ENCODE measurements around the gene BTBD10. TPM values are rescaled to one million over a fixed set of nuclear protein-coding genes. Genes with fewer than 3 reads are reported as not detected.

BTBD10 gene
- total and polyA plus RNA-seq, 2 experiments from 2014 or later = 21.3 to 44.1 TPM

GRCh38 chr11:13339195-13340153 lies 123.5 kb downstream of the BTBD10 start:
- 63% methylated on average over 11 of the region's 11 CpGs for WGBS (ENCODE audit: low lambda C conversion rate, missing lambda C conversion rate)
- Histone ChIP-seq H3K4me1 (ENCODE audit: insufficient read depth) (peaks cover 4% of the 10 kb centered on the region), H3K27ac (no peak overlapping the region), H3K4me3 (no peak overlapping the region), H3K36me3 (replicated peaks; ENCODE audit: insufficient read depth, low read depth) (no peaks in the 10 kb centered on the region), H3K27me3 (no peaks in the 10 kb centered on the region), H4K20me1 (ENCODE audit: insufficient read depth, poor library complexity, severe bottlenecking) (no peaks in the 10 kb centered on the region), H3K79me2 (no peaks in the 10 kb centered on the region), H2AFZ (no peak overlapping the region), H3K9me3 (ENCODE audit: low read depth) (no peaks in the 10 kb centered on the region), H3K4me2 (no peak overlapping the region), H3K9me2 (replicated peaks; ENCODE audit: insufficient read depth) (no peaks in the 10 kb centered on the region)
- TF ChIP-seq CTCF (IDR thresholded peaks at IDR 0.05; ENCODE audit: poor library complexity) (no peak), EZH2 (IDR thresholded peaks at IDR 0.05; ENCODE audit: borderline replicate concordance) (no peak), EZH2phosphoT487 (IDR thresholded peaks at IDR 0.05; ENCODE audit: low read depth, severe bottlenecking, unreplicated experiment) (no peak)
- peak; percentile 31 for DNase-seq (ENCODE audit: low spot score)

- H3K9me2 ChIP-seq (replicated peaks; ENCODE audit: insufficient read depth) = no peaks in the 10 kb centered on the region
- peaks cover 4% of the 10 kb centered on the region for H3K4me1 ChIP-seq (ENCODE audit: insufficient read depth)
- no peaks in the 10 kb centered on the region for H3K9me3 ChIP-seq (ENCODE audit: low read depth)
- no peak for DNase-seq (ENCODE audit: low spot score)
- H3K27me3 ChIP-seq = no peaks in the 10 kb centered on the region
- H3K4me2 ChIP-seq = peak overlapping the region; percentile 11
- no peak overlapping the region for H3K4me3 ChIP-seq
- no peak for TF ChIP-seq EZH2phosphoT487 (IDR thresholded peaks at IDR 0.05; ENCODE audit: low read depth, severe bottlenecking, unreplicated experiment)
- TF ChIP-seq CTCF (IDR thresholded peaks at IDR 0.05; ENCODE audit: poor library complexity) = no peak
- TF ChIP-seq EZH2 (IDR thresholded peaks at IDR 0.05; ENCODE audit: borderline replicate concordance) = no peak
- H4K20me1 ChIP-seq (ENCODE audit: insufficient read depth, poor library complexity, severe bottlenecking) = no peaks in the 10 kb centered on the region
- H3K36me3 ChIP-seq (replicated peaks; ENCODE audit: insufficient read depth, low read depth) = no peaks in the 10 kb centered on the region
- WGBS (ENCODE audit: low lambda C conversion rate, missing lambda C conversion rate) = 85% methylated on average over 9 of the region's 9 CpGs
- no peaks in the 10 kb centered on the region for H3K79me2 ChIP-seq
- H2AFZ ChIP-seq = no peak overlapping the region
- H3K27ac ChIP-seq = no peak overlapping the region
Measured at GRCh38 chr11:13338427-13339069, 124.5 kb downstream of the BTBD10 start.

- no peak overlapping the region for H2AFZ ChIP-seq
- TF ChIP-seq EZH2 (IDR thresholded peaks at IDR 0.05; ENCODE audit: borderline replicate concordance) = no peak
- no peak for TF ChIP-seq CTCF (IDR thresholded peaks at IDR 0.05; ENCODE audit: poor library complexity)
- TF ChIP-seq EZH2phosphoT487 (IDR thresholded peaks at IDR 0.05; ENCODE audit: low read depth, severe bottlenecking, unreplicated experiment) = no peak
- no peaks in the 10 kb centered on the region for H3K79me2 ChIP-seq
- H3K9me3 ChIP-seq (ENCODE audit: low read depth) = no peaks in the 10 kb centered on the region
- H3K9me2 ChIP-seq (replicated peaks; ENCODE audit: insufficient read depth) = no peaks in the 10 kb centered on the region
- H3K27ac ChIP-seq = no peak overlapping the region
- no peak for DNase-seq (ENCODE audit: low spot score)
- no peaks in the 10 kb centered on the region for H4K20me1 ChIP-seq (ENCODE audit: insufficient read depth, poor library complexity, severe bottlenecking)
- H3K36me3 ChIP-seq (replicated peaks; ENCODE audit: insufficient read depth, low read depth) = no peaks in the 10 kb centered on the region
- WGBS (ENCODE audit: low lambda C conversion rate, missing lambda C conversion rate) = 61% methylated on average over 5 of the region's 5 CpGs
- no peaks in the 10 kb centered on the region for H3K27me3 ChIP-seq
- peak overlapping the region; percentile 11 for H3K4me2 ChIP-seq
- H3K4me1 ChIP-seq (ENCODE audit: insufficient read depth) = peaks cover 9% of the 10 kb centered on the region
- H3K4me3 ChIP-seq = no peak overlapping the region
Measured at GRCh38 chr11:13338019-13338426, 125.0 kb downstream of the BTBD10 start.

Other genes starting within 250 kb of the BTBD10 start
- gene BMAL1, start 185.4 kb downstream of the BTBD10 start, total RNA-seq = 8.7 and 19.3 TPM in 2 replicates
- 6.1 and 12.7 TPM in 2 replicates for gene BMAL1, start 185.4 kb downstream of the BTBD10 start, polyA plus RNA-seq
- gene PTH, start 32.8 kb upstream of the BTBD10 start, total RNA-seq = 1.4 TPM in 1 of 2 replicates, not detected in the other
- gene PTH, start 32.8 kb upstream of the BTBD10 start, polyA plus RNA-seq = not detected in 2 replicates
- 70.9 and 71.4 TPM in 2 replicates for gene FAR1, start 205.4 kb upstream of the BTBD10 start, total RNA-seq
- gene FAR1, start 205.4 kb upstream of the BTBD10 start, polyA plus RNA-seq = 21.7 and 23.7 TPM in 2 replicates